ENCODE results near the gene UBA6.
"Not testable (repeated sequence)": the region's sequence is repeated elsewhere in the genome, so short reads cannot be mapped to it uniquely, and the experiment has no call there.

Gene UBA6

GRCh38 chr4:67714955-67715354 is 14.0 kb upstream of the UBA6 start:
- no peaks in the 10 kb centered on the region for H3K9me3 ChIP-seq (ENCODE audit: control insufficient read depth, low read length)
- no peak overlapping the region for H3K4me3 ChIP-seq (ENCODE audit: insufficient read depth, low read depth, low read length)
- no peaks in the 10 kb centered on the region for H3K27me3 ChIP-seq (ENCODE audit: control insufficient read depth, insufficient read depth, low read length, poor library complexity, severe bottlenecking)
- H3K27ac ChIP-seq (ENCODE audit: insufficient read depth, low read depth, low read length, poor library complexity, severe bottlenecking), result no peak overlapping the region
- H3K4me1 ChIP-seq (ENCODE audit: control insufficient read depth, insufficient read depth, low read length), result peaks cover 17% of the 10 kb centered on the region
- 96% methylated on average over 6 of the region's 6 CpGs for WGBS, 2 experiments
- H3K36me3 ChIP-seq (ENCODE audit: control insufficient read depth, insufficient read depth, low read length), result no peaks in the 10 kb centered on the region

DNA sequence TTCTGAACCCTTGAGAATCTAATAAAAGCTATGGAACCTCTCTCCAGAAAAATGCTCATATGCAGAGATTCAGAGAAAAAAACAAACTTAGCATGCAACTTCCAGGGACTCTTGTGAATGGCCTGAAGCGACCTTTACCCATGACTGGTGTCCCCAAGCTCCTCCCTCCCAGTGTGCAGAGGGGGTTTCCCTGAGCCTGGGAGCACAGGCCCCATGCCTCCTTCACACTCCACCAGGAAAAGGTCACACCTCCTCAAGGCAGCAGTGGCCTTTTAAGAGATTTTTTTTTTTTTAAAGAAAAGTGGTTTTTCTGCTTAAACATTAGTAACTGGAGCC is 13.3 kb upstream of the UBA6 start:
- H3K9me3 ChIP-seq (ENCODE audit: control insufficient read depth, low read length), result no peaks in the 10 kb centered on the region
- H3K27me3 ChIP-seq (ENCODE audit: control insufficient read depth, insufficient read depth, low read length, poor library complexity, severe bottlenecking), result no peaks in the 10 kb centered on the region
- H3K27ac ChIP-seq (ENCODE audit: insufficient read depth, low read depth, low read length, poor library complexity, severe bottlenecking), result no peak overlapping the region
- H3K4me3 ChIP-seq (ENCODE audit: insufficient read depth, low read depth, low read length), result no peak overlapping the region
- peaks cover 17% of the 10 kb centered on the region for H3K4me1 ChIP-seq (ENCODE audit: control insufficient read depth, insufficient read depth, low read length)
- H3K36me3 ChIP-seq (ENCODE audit: control insufficient read depth, insufficient read depth, low read length), result no peaks in the 10 kb centered on the region
- WGBS, 2 experiments, result 88 to 96% methylated on average over 1 of the region's 1 CpG

- no peaks in the 10 kb centered on the region for H3K9me3 ChIP-seq (ENCODE audit: control insufficient read depth, low read length)
- no peaks in the 10 kb centered on the region for H3K36me3 ChIP-seq (ENCODE audit: control insufficient read depth, insufficient read depth, low read length)
- H3K4me1 ChIP-seq (ENCODE audit: control insufficient read depth, insufficient read depth, low read length), result peaks cover 17% of the 10 kb centered on the region
- H3K27me3 ChIP-seq (ENCODE audit: control insufficient read depth, insufficient read depth, low read length, poor library complexity, severe bottlenecking), result no peaks in the 10 kb centered on the region
- 89 to 92% methylated on average over 11 to 12 of the region's 12 CpGs for WGBS, 2 experiments
- H3K4me3 ChIP-seq (ENCODE audit: insufficient read depth, low read depth, low read length), result no peak overlapping the region
- H3K27ac ChIP-seq (ENCODE audit: insufficient read depth, low read depth, low read length, poor library complexity, severe bottlenecking), result no peak overlapping the region
These were observed 12.7 kb upstream of the UBA6 start for GRCh38 chr4:67713529-67714247.

- Histone ChIP-seq H3K27ac (ENCODE audit: insufficient read depth, low read depth, low read length, poor library complexity, severe bottlenecking) (no peak overlapping the region), H3K4me1 (ENCODE audit: control insufficient read depth, insufficient read depth, low read length) (peaks cover 17% of the 10 kb centered on the region)
- 80 to 81% methylated on average over 6 to 7 of the region's 7 CpGs for WGBS, 2 experiments
These were observed 11.9 kb upstream of the UBA6 start for GRCh38 chr4:67712650-67713528.

GRCh38 chr4:67712000-67712625 is 11.2 kb upstream of the UBA6 start:
- no peaks in the 10 kb centered on the region for H3K9me3 ChIP-seq (ENCODE audit: control insufficient read depth, low read length)
- H3K4me1 ChIP-seq (ENCODE audit: control insufficient read depth, insufficient read depth, low read length), result peaks cover 17% of the 10 kb centered on the region
- WGBS, 2 experiments, result 86 to 92% methylated on average over 3 of the region's 3 CpGs
- no peak overlapping the region for H3K27ac ChIP-seq (ENCODE audit: insufficient read depth, low read depth, low read length, poor library complexity, severe bottlenecking)
- H3K27me3 ChIP-seq (ENCODE audit: control insufficient read depth, insufficient read depth, low read length, poor library complexity, severe bottlenecking), result no peaks in the 10 kb centered on the region
- no peak overlapping the region for H3K4me3 ChIP-seq (ENCODE audit: insufficient read depth, low read depth, low read length)
- H3K36me3 ChIP-seq (ENCODE audit: control insufficient read depth, insufficient read depth, low read length), result no peaks in the 10 kb centered on the region

More at GRCh38 chr4:67712650-67713528, 11.9 kb upstream of the UBA6 start:
- Histone ChIP-seq H3K4me3 (ENCODE audit: insufficient read depth, low read depth, low read length) (no peak overlapping the region), H3K27me3 (ENCODE audit: control insufficient read depth, insufficient read depth, low read length, poor library complexity, severe bottlenecking) (no peaks in the 10 kb centered on the region), H3K9me3 (ENCODE audit: control insufficient read depth, low read length) (no peaks in the 10 kb centered on the region), H3K36me3 (ENCODE audit: control insufficient read depth, insufficient read depth, low read length) (no peaks in the 10 kb centered on the region)

GRCh38 chr4:67706682-67707081 is 5.7 kb upstream of the UBA6 start:
- WGBS, 2 experiments, result 93 to 97% methylated on average over 3 of the region's 3 CpGs
- H3K27me3 ChIP-seq (ENCODE audit: control insufficient read depth, insufficient read depth, low read length, poor library complexity, severe bottlenecking); H3K4me1 ChIP-seq (ENCODE audit: control insufficient read depth, insufficient read depth, low read length); H3K36me3 ChIP-seq (ENCODE audit: control insufficient read depth, insufficient read depth, low read length); H3K4me3 ChIP-seq (ENCODE audit: insufficient read depth, low read depth, low read length); H3K9me3 ChIP-seq (ENCODE audit: control insufficient read depth, low read length); H3K27ac ChIP-seq (ENCODE audit: insufficient read depth, low read depth, low read length, poor library complexity, severe bottlenecking): not testable (repeated sequence)

- 96 to 100% methylated on average over 2 of the region's 2 CpGs for WGBS, 2 experiments
- H3K27ac ChIP-seq (ENCODE audit: insufficient read depth, low read depth, low read length, poor library complexity, severe bottlenecking), result no peak overlapping the region
- H3K27me3 ChIP-seq (ENCODE audit: control insufficient read depth, insufficient read depth, low read length, poor library complexity, severe bottlenecking), result no peaks in the 10 kb centered on the region
- no peak overlapping the region for H3K4me3 ChIP-seq (ENCODE audit: insufficient read depth, low read depth, low read length)
- no peaks in the 10 kb centered on the region for H3K36me3 ChIP-seq (ENCODE audit: control insufficient read depth, insufficient read depth, low read length)
- H3K4me1 ChIP-seq (ENCODE audit: control insufficient read depth, insufficient read depth, low read length), result peaks cover 6% of the 10 kb centered on the region
- H3K9me3 ChIP-seq (ENCODE audit: control insufficient read depth, low read length), result no peaks in the 10 kb centered on the region
These were observed 3.9 kb upstream of the UBA6 start for GRCh38 chr4:67704843-67705242.

DNA sequence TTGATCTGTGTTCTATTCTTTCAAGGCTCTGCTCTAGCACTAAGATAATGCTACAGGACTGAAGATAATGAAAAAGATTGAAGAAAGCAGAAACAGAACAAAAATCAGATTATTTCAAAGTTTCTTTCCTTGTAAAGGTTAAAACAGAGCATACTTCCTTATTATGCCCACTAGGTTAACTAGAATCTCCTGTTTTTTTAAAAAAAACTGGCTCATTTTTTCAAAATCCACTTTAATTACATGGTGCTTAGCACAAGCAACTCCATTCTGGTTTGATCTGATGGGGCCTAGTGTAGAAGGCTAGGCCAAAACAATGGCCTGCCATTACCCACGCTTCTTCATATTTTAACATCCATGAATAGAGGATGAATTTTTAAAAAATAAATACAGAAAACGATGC is 1.2 kb upstream of the UBA6 start:
- 100% methylated on average over 1 to 2 of the region's 2 CpGs for WGBS, 2 experiments
- Histone ChIP-seq H3K4me1 (ENCODE audit: control insufficient read depth, insufficient read depth, low read length) (peaks cover 6% of the 10 kb centered on the region), H3K27ac (ENCODE audit: insufficient read depth, low read depth, low read length, poor library complexity, severe bottlenecking) (no peak overlapping the region), H3K36me3 (ENCODE audit: control insufficient read depth, insufficient read depth, low read length) (no peaks in the 10 kb centered on the region), H3K9me3 (ENCODE audit: control insufficient read depth, low read length) (no peaks in the 10 kb centered on the region), H3K4me3 (ENCODE audit: insufficient read depth, low read depth, low read length) (no peak overlapping the region), H3K27me3 (ENCODE audit: control insufficient read depth, insufficient read depth, low read length, poor library complexity, severe bottlenecking) (no peaks in the 10 kb centered on the region)

- no peak overlapping the region for H3K27ac ChIP-seq (ENCODE audit: insufficient read depth, low read depth, low read length, poor library complexity, severe bottlenecking)
- WGBS, 2 experiments, result 19 to 26% methylated on average over 3 to 4 of the region's 4 CpGs
These were observed 529 bp upstream of the UBA6 start for GRCh38 chr4:67701517-67701850.

DNA sequence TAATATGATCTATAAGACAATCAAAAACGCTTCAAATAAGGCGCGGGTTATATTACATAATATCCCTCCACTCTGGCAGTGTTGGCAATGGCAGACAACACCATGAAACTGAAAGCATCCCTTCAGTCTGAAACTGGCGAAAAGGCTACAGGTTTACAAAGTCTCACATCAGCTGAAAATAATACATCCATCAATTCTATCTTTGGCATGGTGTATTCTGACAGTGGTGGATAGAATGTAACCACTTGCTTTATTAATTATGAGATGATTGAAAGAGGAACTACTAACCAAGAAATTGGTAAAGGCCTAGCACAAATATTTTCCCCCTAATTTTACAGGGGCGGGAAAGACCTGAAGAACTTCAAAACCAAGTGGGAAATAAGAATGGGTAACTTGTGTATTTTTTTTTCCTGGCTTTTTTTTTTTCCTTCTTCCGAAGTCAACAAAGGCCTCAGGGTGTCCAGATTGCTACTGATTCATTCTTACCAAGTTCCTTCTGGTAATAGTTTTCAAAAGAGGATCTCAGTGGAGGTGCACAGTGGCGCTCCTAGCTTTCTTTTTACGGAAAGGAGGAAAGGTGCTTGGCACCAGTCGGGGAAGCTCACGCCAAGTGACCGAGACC is 728 bp downstream of the UBA6 start:
- Histone ChIP-seq H3K4me3 (ENCODE audit: insufficient read depth, low read depth, low read length) (peak overlapping the region; percentile 66), H3K27ac (ENCODE audit: insufficient read depth, low read depth, low read length, poor library complexity, severe bottlenecking) (peak overlapping the region; percentile 65), H3K27me3 (ENCODE audit: control insufficient read depth, insufficient read depth, low read length, poor library complexity, severe bottlenecking) (no peaks in the 10 kb centered on the region), H3K4me1 (ENCODE audit: control insufficient read depth, insufficient read depth, low read length) (peaks cover 6% of the 10 kb centered on the region), H3K9me3 (ENCODE audit: control insufficient read depth, low read length) (no peaks in the 10 kb centered on the region), H3K36me3 (ENCODE audit: control insufficient read depth, insufficient read depth, low read length) (no peaks in the 10 kb centered on the region)
- WGBS, 2 experiments, result 30 to 39% methylated on average over 10 to 11 of the region's 11 CpGs

More at GRCh38 chr4:67701517-67701850, 529 bp upstream of the UBA6 start:
- no peaks in the 10 kb centered on the region for H3K27me3 ChIP-seq (ENCODE audit: control insufficient read depth, insufficient read depth, low read length, poor library complexity, severe bottlenecking)
- H3K4me3 ChIP-seq (ENCODE audit: insufficient read depth, low read depth, low read length), result peak overlapping the region; percentile 66
- no peaks in the 10 kb centered on the region for H3K9me3 ChIP-seq (ENCODE audit: control insufficient read depth, low read length)
- H3K36me3 ChIP-seq (ENCODE audit: control insufficient read depth, insufficient read depth, low read length), result no peaks in the 10 kb centered on the region
- H3K4me1 ChIP-seq (ENCODE audit: control insufficient read depth, insufficient read depth, low read length), result peaks cover 6% of the 10 kb centered on the region
